Cardiac muscle cell (in vitro differentiated cells and primary cell): Measurements from ENCODE around the gene TMEM145. TPM values are rescaled to one million over a fixed set of nuclear protein-coding genes. Genes with fewer than 3 reads are reported as not detected.

Experiments
- DNase-seq, 2 donors: peaks; one replicate each; pipeline versions ENCODE4 v3.0.0 to v3.0.0-alpha.2; 2010 to 2017; ENCODE audit warnings: low read depth in 1 of 2, low spot score in 1 of 2
- H3K27ac ChIP-seq: fragments of 200-600 bp; sonication (generic); 2 replicates; pipeline ENCODE4 v1.5.1; 2016
- H3K27me3 ChIP-seq: fragments of 200-600 bp; sonication (generic); 2 replicates; pipeline ENCODE4 v1.6.0; 2016; ENCODE audit warnings: control low read depth
- H3K36me3 ChIP-seq: fragments of 200-600 bp; sonication (generic); 2 replicates; pipeline ENCODE4 v1.5.1; 2016; ENCODE audit warnings: control low read depth
- H3K4me1 ChIP-seq: fragments of 200-600 bp; sonication (generic); 2 replicates; pipeline ENCODE4 v1.8.1; 2017; ENCODE audit warnings: low read depth, mild to moderate bottlenecking, mixed run types
- H3K4me3 ChIP-seq: fragments of 200-600 bp; sonication (generic); 2 replicates; pipeline ENCODE4 v1.5.1; 2016; ENCODE audit warnings: mild to moderate bottlenecking
- H3K9me3 ChIP-seq: fragments of 200-600 bp; sonication (generic); 2 replicates; pipeline ENCODE4 v1.5.1; 2017; ENCODE audit warnings: low read depth, mild to moderate bottlenecking, control low read depth
- CTCF ChIP-seq: IDR thresholded peaks from 2 replicates; pipeline ENCODE4 v1.5.1; 2012; ENCODE audit warnings: low read depth, mild to moderate bottlenecking, low read length
- polyA plus RNA-seq: library from polyadenylated mRNA; unstranded; fragments of >200 nt; fragmentation: Nextera tagmentation; extraction: Ambion mirVana; gene quantifications from 2 replicates; pipeline ENCODE4 v1.2.1, GENCODE V29; 2016
- total RNA-seq: library from RNA; depleted of rRNA; stranded (reverse); fragments of >200 nt; gene quantifications from 2 replicates; pipeline ENCODE4 v1.2.3, GENCODE V29; 2016

Gene TMEM145
- total and polyA plus RNA-seq, 2 experiments from 2014 or later: 3.7 to 3.8 TPM

- no peak for TF ChIP-seq CTCF
- H3K36me3 ChIP-seq: peaks cover 26% of the 10 kb centered on the region
Measured at GRCh38 chr19:42356686-42357085, 43.6 kb downstream of the TMEM145 start.

DNA sequence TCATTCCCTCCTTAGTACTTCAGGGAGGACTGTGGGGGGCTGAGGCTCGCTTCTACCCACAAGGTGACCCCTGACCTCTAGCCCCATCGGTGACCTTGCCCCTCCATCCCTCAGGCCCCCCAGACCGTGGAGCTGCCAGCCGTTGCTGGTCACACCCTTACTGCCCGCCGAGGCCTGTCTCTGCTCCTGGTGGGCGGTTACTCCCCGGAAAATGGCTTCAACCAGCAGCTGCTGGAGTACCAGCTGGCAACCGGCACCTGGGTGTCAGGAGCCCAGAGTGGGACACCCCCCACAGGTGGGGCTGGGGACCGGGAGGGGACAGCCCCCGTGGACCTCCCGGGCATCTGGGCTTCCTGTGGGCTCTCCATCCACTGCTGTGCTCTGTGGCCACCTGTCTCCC, 44.2 kb downstream of the TMEM145 start:
- no peak for DNase-seq
- H3K4me3 ChIP-seq: no peak overlapping the region
- H3K4me1 ChIP-seq: no peaks in the 10 kb centered on the region
- no peaks in the 10 kb centered on the region for H3K9me3 ChIP-seq
- peaks cover 26% of the 10 kb centered on the region for H3K36me3 ChIP-seq
- no peak overlapping the region for H3K27ac ChIP-seq
- TF ChIP-seq CTCF: no peak
- H3K27me3 ChIP-seq: no peaks in the 10 kb centered on the region

More at GRCh38 chr19:42356686-42357085, 43.6 kb downstream of the TMEM145 start:
- no peak for DNase-seq
- no peaks in the 10 kb centered on the region for H3K4me1 ChIP-seq
- H3K27ac ChIP-seq: no peak overlapping the region
- no peaks in the 10 kb centered on the region for H3K9me3 ChIP-seq
- no peak overlapping the region for H3K4me3 ChIP-seq
- no peaks in the 10 kb centered on the region for H3K27me3 ChIP-seq

- DNase-seq: no peak
- H3K4me3 ChIP-seq: no peak overlapping the region
- H3K4me1 ChIP-seq: peaks cover 2% of the 10 kb centered on the region
- H3K27ac ChIP-seq: no peak overlapping the region
- no peak for TF ChIP-seq CTCF
- H3K36me3 ChIP-seq: peaks cover 21% of the 10 kb centered on the region
- H3K9me3 ChIP-seq: no peaks in the 10 kb centered on the region
- no peaks in the 10 kb centered on the region for H3K27me3 ChIP-seq
Measured at GRCh38 chr19:42360787-42361544, 47.9 kb downstream of the TMEM145 start.

- Histone ChIP-seq H3K4me3 (no peak overlapping the region), H3K9me3 (no peaks in the 10 kb centered on the region), H3K36me3 (peaks cover 16% of the 10 kb centered on the region), H3K27ac (no peak overlapping the region), H3K27me3 (no peaks in the 10 kb centered on the region), H3K4me1 (peaks cover 8% of the 10 kb centered on the region)
- DNase-seq: no peak
- no peak for TF ChIP-seq CTCF
Measured at GRCh38 chr19:42361545-42361910, 48.4 kb downstream of the TMEM145 start.

GRCh38 chr19:42362342-42362741, 49.2 kb downstream of the TMEM145 start:
- no peak for TF ChIP-seq CTCF
- Histone ChIP-seq H3K4me1 (peaks cover 16% of the 10 kb centered on the region), H3K27me3 (no peaks in the 10 kb centered on the region), H3K27ac (no peak overlapping the region), H3K9me3 (no peaks in the 10 kb centered on the region), H3K4me3 (no peak overlapping the region), H3K36me3 (peaks cover 8% of the 10 kb centered on the region)
- DNase-seq: no peak
